IPS-15b (cell line): ENCODE measurements around the gene CYS1.

Experiments
- H3K27me3 ChIP-seq: one replicate; pipeline ENCODE4 v1.6.1; 2013; ENCODE audit warnings: low read length; ENCODE audit not compliant: control insufficient read depth, insufficient read depth
- H3K36me3 ChIP-seq: one replicate; pipeline ENCODE4 v1.6.1; 2013; ENCODE audit warnings: low read length; ENCODE audit not compliant: control insufficient read depth, insufficient read depth
- H3K4me1 ChIP-seq: one replicate; pipeline ENCODE4 v1.6.1; 2013; ENCODE audit warnings: mild to moderate bottlenecking, low read length; ENCODE audit not compliant: control insufficient read depth, insufficient read depth
- H3K4me3 ChIP-seq: one replicate; pipeline ENCODE4 v1.5.1; 2013; ENCODE audit warnings: low read depth, low read length
- H3K9ac ChIP-seq: one replicate; pipeline ENCODE4 v1.6.1; 2013; ENCODE audit warnings: low read depth, mild to moderate bottlenecking, low read length
- H3K9me3 ChIP-seq: one replicate; pipeline ENCODE4 v1.6.1; 2013; ENCODE audit warnings: mild to moderate bottlenecking, low read length; ENCODE audit not compliant: control insufficient read depth, insufficient read depth

CYS1 gene

DNA sequence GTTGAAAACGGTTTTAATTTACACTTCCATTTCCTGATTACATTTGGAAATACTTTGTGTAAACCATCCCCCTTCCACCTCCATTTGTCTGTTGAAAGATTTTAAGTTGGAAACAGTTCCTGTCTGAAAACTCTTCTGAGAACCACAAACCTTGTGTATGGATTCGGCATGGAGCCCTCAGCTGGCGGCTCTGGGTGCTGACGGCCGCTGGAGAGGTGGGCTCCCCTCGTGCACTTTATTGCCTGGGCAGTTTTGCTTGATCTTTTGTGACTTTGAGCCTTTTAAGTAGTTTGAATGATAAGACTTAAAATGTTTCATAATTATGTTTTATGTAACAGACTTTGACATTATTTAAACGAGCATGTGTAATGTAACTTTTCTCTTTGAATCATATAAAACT lies 25.8 kb downstream of the CYS1 start:
- Histone ChIP-seq H3K9ac (no peak overlapping the region), H3K27me3 (no peaks in the 10 kb centered on the region), H3K9me3 (no peaks in the 10 kb centered on the region), H3K4me1 (peaks cover 13% of the 10 kb centered on the region), H3K4me3 (no peak overlapping the region), H3K36me3 (peaks cover 3% of the 10 kb centered on the region)

DNA sequence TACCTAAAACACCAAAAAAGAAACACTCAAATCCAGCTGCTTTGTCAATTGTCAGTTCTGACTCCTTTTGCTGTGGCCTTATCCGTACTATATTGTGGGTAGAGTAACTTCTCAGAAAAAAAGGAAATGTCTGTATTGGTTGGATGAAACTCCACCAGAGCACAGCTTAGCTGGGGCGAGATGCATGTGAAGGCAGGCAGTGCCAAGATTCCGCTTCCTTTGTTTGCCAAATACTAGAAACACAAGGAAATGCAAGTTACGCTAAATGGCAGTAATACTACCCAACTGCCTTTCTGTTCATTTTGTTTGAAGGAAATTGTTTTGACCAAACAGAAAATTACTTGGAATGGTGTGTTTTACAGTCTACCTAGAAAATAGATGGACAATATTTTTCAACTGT lies 26.9 kb downstream of the CYS1 start:
- no peaks in the 10 kb centered on the region for H3K27me3 ChIP-seq
- H3K4me1 ChIP-seq, result peaks cover 13% of the 10 kb centered on the region
- no peak overlapping the region for H3K4me3 ChIP-seq
- H3K9ac ChIP-seq, result no peak overlapping the region
- H3K9me3 ChIP-seq, result no peaks in the 10 kb centered on the region
- H3K36me3 ChIP-seq, result peaks cover 4% of the 10 kb centered on the region

DNA sequence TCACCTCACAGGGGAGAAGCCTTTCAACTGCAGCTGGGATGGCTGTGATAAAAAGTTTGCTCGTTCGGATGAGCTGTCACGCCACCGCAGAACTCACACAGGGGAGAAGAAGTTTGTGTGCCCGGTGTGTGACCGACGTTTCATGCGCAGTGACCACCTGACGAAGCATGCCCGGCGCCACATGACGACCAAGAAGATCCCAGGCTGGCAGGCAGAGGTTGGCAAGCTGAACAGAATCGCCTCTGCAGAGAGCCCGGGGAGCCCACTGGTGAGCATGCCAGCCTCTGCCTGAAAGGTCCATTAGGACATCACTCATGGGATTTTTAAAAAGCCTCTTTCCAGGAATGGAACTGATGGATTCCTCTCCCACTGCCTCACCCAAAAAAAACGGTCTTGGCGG lies 28.0 kb downstream of the CYS1 start:
- Histone ChIP-seq H3K4me1 (peaks cover 9% of the 10 kb centered on the region), H3K4me3 (no peak overlapping the region), H3K9me3 (no peaks in the 10 kb centered on the region), H3K36me3 (peaks cover 6% of the 10 kb centered on the region), H3K27me3 (no peaks in the 10 kb centered on the region), H3K9ac (no peak overlapping the region)

DNA sequence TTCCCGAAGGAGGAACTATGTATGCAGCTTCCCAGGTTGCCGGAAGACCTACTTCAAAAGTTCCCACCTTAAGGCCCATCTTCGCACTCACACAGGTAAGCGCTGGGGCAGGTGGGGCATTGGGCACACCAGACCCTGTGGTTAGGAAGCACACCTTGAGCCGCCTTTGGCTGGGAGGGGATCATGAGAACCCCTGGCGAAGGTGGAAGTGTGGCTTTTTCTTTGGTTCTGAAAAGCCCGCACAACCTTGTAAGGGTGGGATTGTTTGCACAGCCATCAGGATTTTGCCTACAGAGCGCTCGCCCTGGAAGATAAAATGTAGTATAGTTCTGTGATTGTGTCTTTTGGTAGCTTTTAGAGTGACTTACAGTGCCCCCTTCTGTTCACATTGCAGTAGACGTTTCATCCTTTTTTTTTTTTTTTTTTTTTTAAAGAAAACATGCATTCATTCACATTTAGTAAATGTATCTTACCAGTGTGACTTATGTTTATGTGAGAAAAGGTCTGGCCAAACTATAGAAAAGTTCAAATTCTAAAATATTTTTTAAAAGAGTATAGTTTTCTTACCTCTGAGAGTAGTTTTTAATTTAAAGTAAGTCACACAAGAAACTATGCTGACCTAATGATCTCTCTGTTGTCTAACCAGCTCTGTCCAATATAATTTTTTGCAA lies 31.6 kb downstream of the CYS1 start:
- peaks cover 6% of the 10 kb centered on the region for H3K36me3 ChIP-seq
- peaks cover 3% of the 10 kb centered on the region for H3K4me1 ChIP-seq

DNA sequence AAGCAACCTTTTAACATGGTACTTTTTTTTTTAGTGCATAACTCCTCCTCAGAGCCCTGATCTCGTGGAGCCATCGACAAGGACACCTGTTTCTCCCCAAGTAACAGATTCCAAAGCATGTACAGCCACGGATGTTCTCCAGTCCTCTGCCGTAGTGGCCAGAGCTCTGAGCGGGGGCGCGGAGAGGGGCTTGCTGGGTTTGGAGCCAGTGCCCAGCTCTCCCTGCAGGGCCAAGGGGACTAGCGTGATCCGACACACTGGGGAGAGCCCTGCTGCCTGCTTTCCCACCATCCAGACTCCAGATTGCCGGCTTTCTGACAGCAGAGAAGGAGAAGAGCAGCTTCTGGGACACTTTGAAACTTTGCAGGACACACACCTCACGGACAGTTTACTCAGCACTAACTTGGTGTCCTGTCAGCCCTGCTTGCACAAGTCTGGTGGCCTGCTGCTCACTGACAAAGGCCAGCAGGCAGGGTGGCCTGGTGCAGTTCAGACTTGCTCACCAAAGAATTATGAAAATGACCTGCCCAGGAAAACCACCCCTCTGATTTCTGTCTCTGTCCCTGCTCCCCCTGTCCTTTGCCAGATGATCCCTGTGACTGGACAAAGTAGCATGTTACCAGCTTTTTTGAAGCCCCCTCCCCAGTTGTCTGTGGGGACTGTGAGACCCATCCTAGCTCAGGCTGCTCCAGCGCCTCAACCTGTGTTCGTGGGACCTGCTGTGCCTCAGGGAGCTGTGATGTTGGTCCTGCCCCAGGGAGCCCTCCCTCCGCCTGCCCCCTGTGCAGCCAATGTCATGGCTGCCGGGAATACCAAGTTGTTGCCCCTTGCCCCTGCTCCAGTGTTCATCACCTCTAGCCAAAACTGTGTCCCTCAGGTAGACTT lies 32.4 kb downstream of the CYS1 start:
- peak overlapping the region; percentile 37 for H3K9ac ChIP-seq
- H3K4me1 ChIP-seq, result no peaks in the 10 kb centered on the region
- no peaks in the 10 kb centered on the region for H3K9me3 ChIP-seq
- peaks cover 3% of the 10 kb centered on the region for H3K27me3 ChIP-seq
- no peak overlapping the region for H3K4me3 ChIP-seq
- peaks cover 6% of the 10 kb centered on the region for H3K36me3 ChIP-seq

More for the DNA sequence above, 31.6 kb downstream of the CYS1 start:
- Histone ChIP-seq H3K27me3 (peaks cover 3% of the 10 kb centered on the region), H3K9ac (no peak overlapping the region), H3K4me3 (no peak overlapping the region), H3K9me3 (no peaks in the 10 kb centered on the region)

DNA sequence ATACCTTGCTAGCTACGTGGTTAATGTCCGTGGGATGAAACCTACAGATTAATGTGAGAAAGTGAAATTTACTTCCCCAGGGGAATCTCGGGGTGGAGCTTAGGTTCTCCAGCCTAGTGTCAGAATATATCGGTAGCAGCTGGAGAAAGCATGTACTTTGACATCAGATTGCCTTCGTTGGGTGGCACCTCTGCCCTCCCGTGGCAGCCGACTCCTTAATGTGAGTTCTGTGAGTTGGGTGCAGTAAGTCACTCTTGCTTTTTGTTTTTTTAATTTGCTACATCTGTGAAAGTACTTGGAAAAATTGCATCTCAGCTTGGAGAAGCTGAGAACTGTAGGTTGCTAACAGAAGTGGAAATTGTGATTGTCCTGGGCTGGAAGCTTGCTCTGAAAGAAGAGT lies 33.3 kb downstream of the CYS1 start:
- Histone ChIP-seq H3K9ac (no peak overlapping the region), H3K4me1 (no peaks in the 10 kb centered on the region), H3K9me3 (no peaks in the 10 kb centered on the region), H3K36me3 (peaks cover 6% of the 10 kb centered on the region), H3K27me3 (peaks cover 5% of the 10 kb centered on the region), H3K4me3 (no peak overlapping the region)

DNA sequence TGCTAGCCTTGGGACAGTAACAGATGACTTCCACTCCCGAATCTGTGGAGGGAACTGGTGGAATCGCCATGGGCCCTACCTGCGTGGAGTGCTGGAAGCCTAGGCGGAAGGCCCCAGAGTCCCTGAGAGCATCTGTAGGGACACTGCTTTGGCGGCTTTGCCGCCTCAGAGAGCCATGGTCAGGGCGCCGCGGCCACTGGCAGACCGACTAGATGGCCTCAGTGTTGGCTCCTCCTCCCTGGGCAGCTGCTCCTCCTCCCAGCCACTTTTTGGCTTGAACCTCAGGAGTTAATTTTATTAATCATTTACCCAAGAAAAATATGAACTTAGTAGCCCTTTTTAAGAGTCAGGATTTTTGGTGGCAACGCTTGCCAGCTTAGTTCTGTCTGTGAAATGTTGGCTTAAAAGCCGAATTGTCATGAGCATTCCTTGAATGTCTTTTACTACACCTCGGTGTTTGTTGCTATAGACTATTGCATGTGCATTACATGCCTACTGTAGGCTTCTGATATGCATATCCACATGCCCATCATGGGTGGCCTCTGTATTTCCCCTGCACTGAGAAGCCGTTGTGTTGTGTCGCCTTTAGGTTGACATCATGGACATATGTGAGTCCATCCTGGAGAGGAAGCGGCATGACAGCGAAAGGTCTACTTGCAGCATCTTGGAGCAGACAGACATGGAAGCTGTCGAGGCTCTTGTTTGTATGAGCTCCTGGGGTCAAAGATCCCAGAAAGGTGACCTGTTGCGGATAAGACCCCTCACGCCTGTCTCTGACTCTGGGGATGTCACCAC lies 34.5 kb downstream of the CYS1 start:
- H3K4me1 ChIP-seq, result no peaks in the 10 kb centered on the region
- H3K4me3 ChIP-seq, result no peak overlapping the region
- peaks cover 6% of the 10 kb centered on the region for H3K36me3 ChIP-seq
- peaks cover 12% of the 10 kb centered on the region for H3K27me3 ChIP-seq
- no peak overlapping the region for H3K9ac ChIP-seq
- no peaks in the 10 kb centered on the region for H3K9me3 ChIP-seq

DNA sequence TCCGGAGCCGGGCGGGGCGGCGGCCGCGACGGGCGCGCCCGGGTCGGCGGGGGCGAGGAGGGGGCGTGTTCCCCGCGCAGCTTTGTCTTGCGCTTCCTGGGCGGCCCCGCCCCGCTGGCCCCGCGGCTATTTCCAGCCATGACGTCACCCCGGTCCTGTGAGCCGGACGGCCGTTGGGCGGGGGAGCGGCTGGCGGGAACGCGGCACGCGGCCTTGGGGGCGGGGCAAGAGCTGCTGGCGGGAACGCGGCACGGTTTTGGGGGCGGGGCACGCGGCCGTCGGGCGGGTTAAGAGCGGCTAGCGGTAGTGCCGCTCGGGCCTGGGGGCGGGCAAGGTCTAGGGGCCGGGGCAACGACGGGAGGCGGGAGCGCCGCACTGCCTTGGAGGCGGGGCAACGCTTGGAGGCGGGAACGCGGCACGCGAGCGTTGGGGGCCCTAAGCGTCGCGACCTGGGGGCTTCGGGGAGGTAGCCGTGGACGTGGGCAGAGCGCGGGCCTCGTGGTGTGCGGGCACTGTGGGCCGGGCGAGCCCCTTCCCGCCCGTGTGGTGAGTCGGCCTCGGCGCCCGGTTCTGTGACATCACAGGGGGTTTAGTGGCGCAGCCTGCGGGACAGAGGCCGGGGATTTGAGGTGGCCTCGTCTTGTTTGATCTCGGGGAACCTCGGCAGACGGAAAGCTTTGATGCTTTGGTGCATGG lies 36.2 kb downstream of the CYS1 start:
- H3K36me3 ChIP-seq, result peaks cover 3% of the 10 kb centered on the region
- H3K9me3 ChIP-seq, result no peaks in the 10 kb centered on the region
- H3K9ac ChIP-seq, result no peak overlapping the region
- no peak overlapping the region for H3K4me3 ChIP-seq
- H3K4me1 ChIP-seq, result no peaks in the 10 kb centered on the region
- H3K27me3 ChIP-seq, result peaks cover 15% of the 10 kb centered on the region

DNA sequence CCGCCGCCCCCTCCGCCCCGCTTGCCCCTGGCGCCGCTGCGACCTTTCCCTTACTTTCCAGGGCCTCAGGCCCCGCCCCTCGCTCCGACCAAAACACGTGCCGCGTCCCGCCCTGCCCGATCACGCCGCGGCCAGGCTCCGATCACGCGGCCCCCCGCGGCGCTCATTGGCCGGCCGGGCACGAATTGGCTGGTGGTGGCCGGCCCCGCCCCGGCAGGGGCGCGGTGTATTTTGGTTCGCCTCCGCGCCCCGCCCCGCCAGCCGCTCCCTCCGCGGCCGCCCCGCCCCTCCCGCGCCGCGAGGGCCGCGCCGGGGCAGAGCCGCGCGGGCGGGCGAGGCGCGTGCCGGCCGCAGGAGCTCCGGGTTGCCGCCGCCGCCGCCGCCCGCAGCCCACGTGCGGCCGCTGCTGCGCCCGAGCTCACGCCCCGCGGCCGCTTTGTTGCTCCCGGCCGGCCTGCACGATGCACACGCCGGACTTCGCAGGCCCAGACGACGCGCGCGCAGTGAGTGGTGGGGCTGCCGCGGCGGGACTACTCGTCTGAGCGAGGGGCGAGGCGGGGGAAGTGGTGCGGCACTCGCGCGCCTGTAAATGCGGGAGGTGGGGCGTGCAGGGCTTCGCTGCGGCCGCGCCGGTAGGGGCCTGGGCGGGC lies 36.8 kb downstream of the CYS1 start, which contains the start of gene KLF11:
Gene KLF11, plus strand, starts transcription at position 295 of the 650 bp plus-strand sequence. Its CDS starts 167 bp downstream, at position 462.
- Histone ChIP-seq H3K9ac (peak within 1 kb of the TSS; percentile 37), H3K36me3 (peaks cover 3% of the 10 kb centered on the region), H3K4me1 (no peaks in the 10 kb centered on the region), H3K4me3 (peak within 1 kb of the TSS; percentile 67), H3K27me3 (peaks cover 15% of the 10 kb centered on the region), H3K9me3 (no peaks in the 10 kb centered on the region)

DNA sequence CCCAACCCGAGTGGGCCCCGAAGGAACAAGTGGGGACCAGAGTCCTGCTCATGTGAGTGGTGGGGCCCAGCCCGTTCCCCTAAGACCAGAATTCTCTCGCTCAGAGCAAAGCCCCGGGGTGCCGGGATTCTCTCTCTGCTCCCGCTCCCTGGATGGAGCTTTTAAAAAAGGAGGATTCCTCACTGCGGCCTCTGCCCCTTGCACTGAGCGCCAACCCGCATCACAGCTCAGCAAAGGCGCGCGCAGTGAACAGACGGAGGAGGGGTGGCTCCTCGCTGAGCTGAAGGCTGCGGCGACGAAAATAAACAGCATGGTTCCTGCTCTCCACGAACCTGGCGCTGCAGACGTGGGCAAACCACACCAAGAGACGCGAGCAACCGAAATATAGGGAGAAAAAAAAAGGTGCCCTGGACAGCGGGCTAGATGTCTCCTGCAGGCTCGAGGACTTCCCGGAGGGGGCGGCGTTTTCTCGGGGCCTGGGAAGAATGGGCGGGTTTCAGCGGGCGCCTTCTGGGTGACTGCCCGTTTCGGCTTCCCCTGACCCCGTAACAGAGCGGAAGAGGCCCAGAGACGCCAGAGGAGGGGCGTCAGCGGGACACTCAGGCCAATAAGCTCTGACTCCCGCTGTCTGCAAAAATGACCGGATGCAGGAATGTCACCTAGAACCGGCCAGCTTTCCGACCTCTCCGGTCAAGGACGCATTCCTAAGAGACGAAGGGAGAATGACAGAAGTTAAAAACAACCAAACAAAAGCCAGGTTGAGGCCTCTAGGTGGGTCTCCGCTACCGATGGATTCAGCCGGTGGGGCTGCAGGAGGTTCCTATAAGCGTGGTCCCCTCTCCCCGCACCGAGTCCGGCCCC lies 37.7 kb downstream of the CYS1 start:
- Histone ChIP-seq H3K4me1 (no peaks in the 10 kb centered on the region), H3K4me3 (peak overlapping the region; percentile 67), H3K9ac (peak overlapping the region; percentile 37), H3K36me3 (no peaks in the 10 kb centered on the region), H3K27me3 (peaks cover 15% of the 10 kb centered on the region), H3K9me3 (no peaks in the 10 kb centered on the region)
